Cardiac muscle cell (in vitro differentiated cells and primary cell): ENCODE results near the gene MTHFR. TPM values are rescaled to one million over a fixed set of nuclear protein-coding genes. Genes with fewer than 3 reads are reported as not detected.

Source experiments
- DNase-seq, 2 donors: peaks; one replicate each; pipeline versions ENCODE4 v3.0.0 to v3.0.0-alpha.2; 2010 to 2017; ENCODE audit warnings: low read depth in 1 of 2, low spot score in 1 of 2
- H3K27ac ChIP-seq: fragments of 200-600 bp; sonication (generic); 2 replicates; pipeline ENCODE4 v1.5.1; 2016
- H3K27me3 ChIP-seq: fragments of 200-600 bp; sonication (generic); 2 replicates; pipeline ENCODE4 v1.6.0; 2016; ENCODE audit warnings: control low read depth
- H3K36me3 ChIP-seq: fragments of 200-600 bp; sonication (generic); 2 replicates; pipeline ENCODE4 v1.5.1; 2016; ENCODE audit warnings: control low read depth
- H3K4me1 ChIP-seq: fragments of 200-600 bp; sonication (generic); 2 replicates; pipeline ENCODE4 v1.8.1; 2017; ENCODE audit warnings: low read depth, mild to moderate bottlenecking, mixed run types
- H3K4me3 ChIP-seq: fragments of 200-600 bp; sonication (generic); 2 replicates; pipeline ENCODE4 v1.5.1; 2016; ENCODE audit warnings: mild to moderate bottlenecking
- H3K9me3 ChIP-seq: fragments of 200-600 bp; sonication (generic); 2 replicates; pipeline ENCODE4 v1.5.1; 2017; ENCODE audit warnings: low read depth, mild to moderate bottlenecking, control low read depth
- CTCF ChIP-seq: IDR thresholded peaks from 2 replicates; pipeline ENCODE4 v1.5.1; 2012; ENCODE audit warnings: low read depth, mild to moderate bottlenecking, low read length
- polyA plus RNA-seq: library from polyadenylated mRNA; unstranded; fragments of >200 nt; fragmentation: Nextera tagmentation; extraction: Ambion mirVana; gene quantifications from 2 replicates; pipeline ENCODE4 v1.2.1, GENCODE V29; 2016
- total RNA-seq: library from RNA; depleted of rRNA; stranded (reverse); fragments of >200 nt; gene quantifications from 2 replicates; pipeline ENCODE4 v1.2.3, GENCODE V29; 2016

MTHFR gene
- total and polyA plus RNA-seq, 2 experiments from 2014 or later: 37.5 to 64.0 TPM

- Histone ChIP-seq H3K4me3 (no peak overlapping the region), H3K27ac (no peak overlapping the region), H3K4me1 (no peaks in the 10 kb centered on the region), H3K9me3 (no peaks in the 10 kb centered on the region), H3K36me3 (peaks cover 46% of the 10 kb centered on the region), H3K27me3 (no peaks in the 10 kb centered on the region)
- no peak for DNase-seq
- TF ChIP-seq CTCF: no peak
Observed at GRCh38 chr1:11841245-11842153, 35.7 kb upstream of the MTHFR start.

GRCh38 chr1:11839727-11840705 lies 34.3 kb upstream of the MTHFR start:
- Histone ChIP-seq H3K36me3 (peaks cover 59% of the 10 kb centered on the region), H3K27me3 (no peaks in the 10 kb centered on the region), H3K27ac (no peak overlapping the region), H3K4me3 (no peak overlapping the region), H3K4me1 (no peaks in the 10 kb centered on the region), H3K9me3 (no peaks in the 10 kb centered on the region)
- DNase-seq: no peak
- no peak for TF ChIP-seq CTCF

GRCh38 chr1:11838349-11839272 lies 32.8 kb upstream of the MTHFR start:
- no peaks in the 10 kb centered on the region for H3K4me1 ChIP-seq
- no peaks in the 10 kb centered on the region for H3K9me3 ChIP-seq
- no peaks in the 10 kb centered on the region for H3K27me3 ChIP-seq
- peak; percentile 100 for TF ChIP-seq CTCF
- H3K4me3 ChIP-seq: no peak overlapping the region
- H3K36me3 ChIP-seq: peaks cover 68% of the 10 kb centered on the region
- H3K27ac ChIP-seq: no peak overlapping the region
- DNase-seq: peak; percentile 69 to 74

GRCh38 chr1:11837767-11838348 lies 32.1 kb upstream of the MTHFR start:
- H3K4me1 ChIP-seq: no peaks in the 10 kb centered on the region
- no peaks in the 10 kb centered on the region for H3K9me3 ChIP-seq
- H3K27me3 ChIP-seq: no peaks in the 10 kb centered on the region
- H3K4me3 ChIP-seq: no peak overlapping the region
- H3K27ac ChIP-seq: no peak overlapping the region
- TF ChIP-seq CTCF: no peak
- H3K36me3 ChIP-seq: peaks cover 72% of the 10 kb centered on the region
- DNase-seq: no peak
